Muscle layer of duodenum (tissue), 2 donors: ENCODE data around the gene RPRD1B.

Experiments
- H3K27ac ChIP-seq: one replicate; pipeline ENCODE4 v1.7.0; 2013; ENCODE audit warnings: mild to moderate bottlenecking, low read length
- H3K27me3 ChIP-seq: one replicate; pipeline ENCODE4 v1.7.0; 2013; ENCODE audit warnings: low read depth, mild to moderate bottlenecking, control low read depth, low read length
- H3K36me3 ChIP-seq, 2 donors: one replicate each; pipeline ENCODE4 v1.7.0; 2013; ENCODE audit warnings: low read length in 2 of 2, control low read depth in 1 of 2, mild to moderate bottlenecking in 1 of 2; ENCODE audit not compliant: insufficient read depth in 2 of 2, control insufficient read depth in 1 of 2
- H3K4me1 ChIP-seq, 2 donors: one replicate each; pipeline ENCODE4 v1.7.0; 2013; ENCODE audit warnings: low read length in 2 of 2, mild to moderate bottlenecking in 2 of 2, control low read depth in 1 of 2, moderate library complexity in 1 of 2; ENCODE audit not compliant: insufficient read depth in 2 of 2, control insufficient read depth in 1 of 2
- H3K4me3 ChIP-seq, 2 donors: one replicate each; pipeline ENCODE4 v1.7.0; 2013; ENCODE audit warnings: low read length in 2 of 2, low read depth in 1 of 2, mild to moderate bottlenecking in 1 of 2
- H3K9me3 ChIP-seq, 2 donors: one replicate each; pipeline ENCODE4 v1.7.0; 2013; ENCODE audit warnings: low read length in 2 of 2, control low read depth in 1 of 2, mild to moderate bottlenecking in 1 of 2; ENCODE audit not compliant: control insufficient read depth in 1 of 2
- donor health status: healthy.

RPRD1B gene, protein sequence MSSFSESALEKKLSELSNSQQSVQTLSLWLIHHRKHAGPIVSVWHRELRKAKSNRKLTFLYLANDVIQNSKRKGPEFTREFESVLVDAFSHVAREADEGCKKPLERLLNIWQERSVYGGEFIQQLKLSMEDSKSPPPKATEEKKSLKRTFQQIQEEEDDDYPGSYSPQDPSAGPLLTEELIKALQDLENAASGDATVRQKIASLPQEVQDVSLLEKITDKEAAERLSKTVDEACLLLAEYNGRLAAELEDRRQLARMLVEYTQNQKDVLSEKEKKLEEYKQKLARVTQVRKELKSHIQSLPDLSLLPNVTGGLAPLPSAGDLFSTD

DNA sequence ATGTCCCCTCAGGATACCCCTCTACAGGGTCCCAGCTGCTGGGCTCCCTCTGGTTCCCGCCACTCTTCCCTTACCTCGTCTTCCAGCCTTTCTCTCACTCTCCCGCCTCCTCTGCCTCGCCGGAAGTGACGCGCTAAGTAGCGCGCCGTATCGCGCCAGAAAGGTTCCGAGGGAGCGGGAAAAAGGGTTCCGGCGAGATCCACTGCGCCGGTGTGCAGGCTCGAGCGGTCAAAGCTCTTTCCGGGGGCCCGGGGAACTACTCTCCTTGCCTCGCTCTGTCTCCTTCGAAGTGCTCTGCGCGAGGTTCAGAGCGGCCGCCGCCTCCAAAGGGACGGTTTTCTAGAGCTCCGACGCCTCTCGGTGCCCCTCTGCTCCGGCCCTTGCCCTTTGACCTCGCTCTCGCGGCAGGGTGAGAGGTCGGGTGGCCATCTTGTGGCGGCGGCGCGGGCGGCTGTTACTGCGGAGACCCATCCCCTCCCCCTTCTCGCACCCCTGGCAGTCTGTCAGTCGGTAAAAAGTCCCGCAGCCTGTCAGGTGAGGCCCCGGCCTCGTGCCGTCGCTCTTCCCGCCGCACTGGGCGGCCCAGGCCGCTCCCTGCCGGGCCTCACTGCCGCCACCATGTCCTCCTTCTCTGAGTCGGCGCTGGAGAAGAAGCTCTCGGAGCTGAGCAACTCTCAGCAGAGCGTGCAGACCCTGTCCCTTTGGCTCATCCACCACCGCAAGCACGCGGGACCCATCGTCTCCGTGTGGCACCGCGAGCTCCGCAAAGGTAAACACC lies at the start of gene RPRD1B, which contains the start of gene TTI1:
Gene RPRD1B, plus strand, starts transcription at position 417 of the 778 bp plus-strand sequence. Its CDS starts 202 bp downstream, at position 619.
Gene TTI1, minus strand, starts transcription at position 127 of the 778 bp plus-strand sequence. CDS start 19,640 bp downstream, outside the sequence.
- peak within 1 kb of the TSS; percentile 99 to 100 for H3K4me3 ChIP-seq
- no peaks in the 10 kb centered on the region for H3K9me3 ChIP-seq
- peak within 1 kb of the TSS; percentile 90 for H3K27ac ChIP-seq
- H3K36me3 ChIP-seq = peaks cover 0 to 6% of the 10 kb centered on the region in 2 donors
- H3K4me1 ChIP-seq = peaks cover 28 to 38% of the 10 kb centered on the region in 2 donors
- no peaks in the 10 kb centered on the region for H3K27me3 ChIP-seq

DNA sequence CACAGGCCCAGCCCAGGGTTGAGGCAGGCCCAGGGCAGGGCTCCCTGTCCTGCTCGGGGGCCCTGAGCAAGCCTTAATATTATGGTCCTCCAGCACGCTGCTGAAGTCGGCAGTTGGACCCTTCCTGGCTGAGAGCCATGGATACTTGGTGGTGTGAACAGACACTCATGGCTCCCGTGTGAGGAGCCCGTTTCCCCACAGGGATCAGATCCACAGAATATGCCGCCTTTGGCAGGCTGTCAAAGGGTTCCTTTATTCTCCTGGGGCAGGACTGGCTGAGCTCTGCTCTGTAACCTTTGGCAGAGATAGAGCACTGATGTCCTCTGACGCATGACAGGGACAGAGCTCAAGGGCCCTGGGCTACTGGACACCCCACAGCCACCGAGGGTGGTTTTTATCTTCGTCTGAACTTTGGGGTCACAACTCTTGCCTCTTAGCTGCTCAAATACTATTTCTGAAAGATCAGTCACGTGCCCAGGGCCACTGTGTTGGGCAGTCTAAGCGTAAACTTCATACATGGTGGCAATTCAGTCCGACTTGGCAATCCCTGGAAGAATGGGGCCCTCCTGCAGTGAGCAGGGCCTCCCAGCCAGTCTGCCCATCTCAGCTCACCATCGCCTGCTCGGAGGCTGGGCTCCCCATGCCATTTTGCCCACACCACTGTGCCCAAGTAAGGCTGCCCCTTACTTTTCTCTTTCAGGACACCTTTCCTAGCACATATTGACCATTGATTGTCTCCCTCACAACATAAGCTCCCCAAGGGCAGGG lies 49.3 kb upstream of the RPRD1B start:
- Histone ChIP-seq H3K36me3 (peaks cover 0 to 35% of the 10 kb centered on the region in 2 donors), H3K9me3 (no peaks in the 10 kb centered on the region), H3K27ac (no peak overlapping the region), H3K4me3 (no peak overlapping the region), H3K4me1 (peaks cover 0 to 14% of the 10 kb centered on the region in 2 donors), H3K27me3 (no peaks in the 10 kb centered on the region)

DNA sequence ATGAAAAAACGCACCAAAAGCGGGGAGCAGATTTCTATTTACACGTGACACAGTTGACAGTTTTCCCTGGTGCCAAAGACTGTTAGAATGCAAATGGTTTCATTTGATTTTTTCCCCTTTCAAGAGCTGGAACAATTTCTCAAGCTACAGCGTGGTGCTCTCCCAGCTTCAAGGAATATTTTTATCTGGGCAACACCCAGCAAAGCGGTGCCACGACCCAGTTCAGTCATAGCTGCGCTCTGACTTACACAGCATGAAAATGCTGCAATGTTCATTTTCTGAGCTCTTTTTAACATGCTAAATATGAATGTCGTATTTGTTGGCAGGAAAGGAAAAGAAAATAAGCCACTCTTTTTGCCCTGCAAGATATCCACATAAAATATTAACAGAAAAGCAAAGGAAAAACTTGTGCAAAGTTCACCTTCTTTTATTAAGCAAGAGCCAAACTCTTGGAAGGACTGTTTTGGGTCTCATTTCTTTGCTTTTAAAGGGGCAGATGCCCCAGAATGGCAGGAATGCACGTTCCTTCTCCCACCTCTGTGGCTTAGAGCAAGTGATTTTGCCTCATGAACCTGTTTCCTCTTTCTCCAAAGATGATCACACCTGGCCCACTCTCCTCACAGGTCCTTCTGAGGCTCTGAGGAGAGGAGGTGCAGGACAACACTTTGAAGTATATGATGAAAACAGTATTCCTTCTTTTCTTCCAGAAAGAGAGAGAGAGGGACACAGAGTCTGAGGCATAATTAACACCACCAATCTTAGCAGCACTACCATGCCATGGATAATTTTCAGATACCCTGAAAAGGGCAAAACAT lies 47.3 kb upstream of the RPRD1B start:
- H3K36me3 ChIP-seq = peaks cover 0 to 30% of the 10 kb centered on the region in 2 donors
- peaks cover 0 to 15% of the 10 kb centered on the region in 2 donors for H3K4me1 ChIP-seq
- no peaks in the 10 kb centered on the region for H3K27me3 ChIP-seq
- H3K27ac ChIP-seq = no peak overlapping the region
- no peaks in the 10 kb centered on the region for H3K9me3 ChIP-seq
- no peak overlapping the region for H3K4me3 ChIP-seq

DNA sequence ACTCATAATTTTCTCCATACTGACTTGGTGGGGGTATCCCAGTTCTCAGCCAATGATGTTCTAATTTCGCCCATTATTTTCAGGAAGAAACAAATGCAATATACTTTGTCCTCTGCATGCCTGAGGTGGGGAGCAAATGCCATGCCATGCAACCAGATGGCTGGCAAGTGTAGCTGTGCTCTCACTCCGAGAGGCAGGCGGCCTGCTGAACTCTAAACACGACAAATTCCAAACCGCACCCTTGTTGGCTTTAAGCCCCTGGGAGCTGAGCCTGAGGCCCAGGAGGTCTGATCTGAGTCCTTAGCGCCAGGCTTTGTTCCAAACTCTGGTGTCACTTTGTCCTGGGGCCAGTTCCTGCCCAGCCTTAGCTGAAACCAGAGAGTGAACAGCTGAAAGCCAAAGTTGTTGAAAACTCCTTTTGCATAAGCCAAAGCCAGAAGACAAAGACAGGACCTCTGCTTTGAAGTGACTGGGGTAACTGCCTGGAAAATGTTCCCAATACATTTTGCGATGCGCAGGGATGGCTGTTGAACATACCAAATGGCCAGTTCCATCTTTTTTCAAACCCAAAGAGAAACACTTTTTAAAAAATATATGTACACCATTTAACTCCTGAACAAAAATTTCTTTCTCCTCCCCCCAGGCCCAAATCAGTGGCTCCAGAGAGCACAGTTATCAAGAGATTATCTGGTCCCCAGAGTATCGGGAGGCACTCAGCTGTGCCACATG lies 46.5 kb upstream of the RPRD1B start:
- H3K9me3 ChIP-seq = no peaks in the 10 kb centered on the region

GRCh38 chr20:37987602-37988290 lies 45.8 kb upstream of the RPRD1B start:
- Histone ChIP-seq H3K27ac (no peak overlapping the region), H3K4me1 (peaks cover 0 to 25% of the 10 kb centered on the region in 2 donors)

More for the DNA sequence above, 46.5 kb upstream of the RPRD1B start:
- H3K36me3 ChIP-seq = peaks cover 0 to 27% of the 10 kb centered on the region in 2 donors
- no peak overlapping the region for H3K27ac ChIP-seq
- H3K27me3 ChIP-seq = no peaks in the 10 kb centered on the region
- H3K4me1 ChIP-seq = peaks cover 0 to 22% of the 10 kb centered on the region in 2 donors
- no peak overlapping the region for H3K4me3 ChIP-seq

DNA sequence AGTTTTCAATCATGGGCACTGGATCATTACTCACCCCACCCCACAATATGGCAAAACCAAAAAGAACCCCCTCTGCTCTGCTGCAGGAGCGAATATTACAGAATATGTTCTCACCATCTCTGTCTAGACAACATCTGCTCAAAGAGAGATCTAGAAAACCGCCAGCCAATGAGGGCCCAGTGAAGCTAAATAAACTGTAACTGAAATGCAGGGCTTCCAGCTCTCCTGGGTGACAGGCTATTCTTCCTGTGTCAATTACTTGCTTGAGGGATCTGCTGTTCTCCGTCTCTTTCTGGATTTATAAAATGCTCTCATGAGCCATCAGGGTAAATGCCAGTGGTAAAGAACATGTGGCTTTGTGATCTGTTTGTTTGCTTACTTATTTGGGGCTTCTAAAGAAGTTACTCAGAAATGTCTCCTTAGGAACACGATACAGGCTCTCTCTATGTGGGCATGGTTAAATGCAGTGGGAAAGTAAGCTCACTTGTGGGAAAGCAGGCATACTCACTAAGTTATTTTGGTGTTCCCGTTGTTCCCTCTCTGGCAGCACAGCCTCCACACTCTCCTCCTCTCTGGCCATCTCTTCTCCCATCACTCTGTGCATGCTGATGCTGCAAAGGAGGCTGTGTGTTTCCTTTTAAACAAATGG lies 45.1 kb upstream of the RPRD1B start:
- no peaks in the 10 kb centered on the region for H3K9me3 ChIP-seq
- H3K27me3 ChIP-seq = no peaks in the 10 kb centered on the region
- no peak overlapping the region for H3K4me3 ChIP-seq
- H3K27ac ChIP-seq = no peak overlapping the region
- peaks cover 0 to 32% of the 10 kb centered on the region in 2 donors for H3K4me1 ChIP-seq
- peaks cover 0 to 18% of the 10 kb centered on the region in 2 donors for H3K36me3 ChIP-seq

More at GRCh38 chr20:37987602-37988290, 45.8 kb upstream of the RPRD1B start:
- peaks cover 0 to 24% of the 10 kb centered on the region in 2 donors for H3K36me3 ChIP-seq
- no peaks in the 10 kb centered on the region for H3K27me3 ChIP-seq
- H3K4me3 ChIP-seq = no peak overlapping the region
- H3K9me3 ChIP-seq = no peaks in the 10 kb centered on the region

GRCh38 chr20:37989601-37990295 lies 43.8 kb upstream of the RPRD1B start:
- Histone ChIP-seq H3K4me1 (peaks cover 0 to 32% of the 10 kb centered on the region in 2 donors), H3K36me3 (peaks cover 7 to 24% of the 10 kb centered on the region in 2 donors), H3K27ac (no peak overlapping the region)

GRCh38 chr20:37990571-37991151 lies 42.9 kb upstream of the RPRD1B start:
- H3K4me1 ChIP-seq = peaks cover 0 to 32% of the 10 kb centered on the region in 2 donors
- H3K27ac ChIP-seq = no peak overlapping the region
- H3K9me3 ChIP-seq = no peaks in the 10 kb centered on the region
- H3K4me3 ChIP-seq = no peak overlapping the region
- peaks cover 16 to 33% of the 10 kb centered on the region in 2 donors for H3K36me3 ChIP-seq
- no peaks in the 10 kb centered on the region for H3K27me3 ChIP-seq

More at GRCh38 chr20:37989601-37990295, 43.8 kb upstream of the RPRD1B start:
- H3K27me3 ChIP-seq = no peaks in the 10 kb centered on the region
- H3K4me3 ChIP-seq = no peak overlapping the region
- no peaks in the 10 kb centered on the region for H3K9me3 ChIP-seq
